GM23248 (cell line): ENCODE data around the gene LRRC61. TPM values are rescaled to one million over a fixed set of nuclear protein-coding genes. Genes with fewer than 3 reads are reported as not detected.

ENCODE experiments used
- DNase-seq: peaks from one replicate; pipeline ENCODE4 v3.0.0-alpha.2; 2015
- H2AFZ ChIP-seq: fragments of 200-600 bp; sonication (generic); 2 replicates; pipeline ENCODE4 v1.6.1; 2016; ENCODE audit warnings: antibody characterized with exemption
- H3F3A ChIP-seq: fragments of 200-600 bp; sonication (generic); 2 replicates; pipeline ENCODE4 v1.6.1; 2016; ENCODE audit warnings: mild to moderate bottlenecking, antibody characterized with exemption, mixed run types; ENCODE audit not compliant: insufficient read depth
- H3K27ac ChIP-seq: fragments of 200-600 bp; sonication (generic); 2 replicates; pipeline ENCODE4 v1.5.1; 2016; ENCODE audit warnings: mild to moderate bottlenecking
- H3K27me3 ChIP-seq: fragments of 200-600 bp; sonication (generic); replicated peaks from 2 replicates; pipeline ENCODE4 v1.6.1; 2016; ENCODE audit warnings: mild to moderate bottlenecking; ENCODE audit not compliant: insufficient read depth
- H3K36me3 ChIP-seq: fragments of 200-600 bp; sonication (generic); 2 replicates; pipeline ENCODE4 v1.6.1; 2016; ENCODE audit warnings: low read depth, mild to moderate bottlenecking
- H3K4me1 ChIP-seq: fragments of 200-600 bp; sonication (generic); 2 replicates; pipeline ENCODE4 v1.6.1; 2016; ENCODE audit warnings: mild to moderate bottlenecking; ENCODE audit not compliant: insufficient read depth
- H3K4me2 ChIP-seq: fragments of 200-600 bp; sonication (generic); one replicate; pipeline ENCODE4 v1.6.1; 2016; ENCODE audit warnings: mild to moderate bottlenecking; ENCODE audit not compliant: unreplicated experiment
- H3K4me3 ChIP-seq: fragments of 200-600 bp; sonication (generic); 2 replicates; pipeline ENCODE4 v1.5.1; 2016; ENCODE audit warnings: mild to moderate bottlenecking
- H3K79me2 ChIP-seq: fragments of 200-600 bp; sonication (generic); 2 replicates; pipeline ENCODE4 v1.6.1; 2016; ENCODE audit warnings: mild to moderate bottlenecking; ENCODE audit not compliant: insufficient read depth
- H3K9ac ChIP-seq: fragments of 200-600 bp; sonication (generic); 2 replicates; pipeline ENCODE4 v1.6.1; 2016; ENCODE audit warnings: mild to moderate bottlenecking
- H3K9me2 ChIP-seq: fragments of 200-600 bp; sonication (generic); 2 replicates; pipeline ENCODE4 v1.6.1; 2016; ENCODE audit warnings: mixed run types, mild to moderate bottlenecking, moderate library complexity; ENCODE audit not compliant: insufficient read depth
- H3K9me3 ChIP-seq: fragments of 200-600 bp; sonication (generic); one replicate; pipeline ENCODE4 v1.6.1; 2017; ENCODE audit warnings: low read depth
- H4K20me1 ChIP-seq: fragments of 200-600 bp; sonication (generic); 2 replicates; pipeline ENCODE4 v1.6.0; 2016; ENCODE audit not compliant: insufficient read depth
- EZH2 ChIP-seq: fragments of 200-600 bp; sonication (generic); IDR thresholded peaks from 2 replicates; pipeline ENCODE4 v1.6.1; 2018; ENCODE audit warnings: antibody characterized with exemption, mild to moderate bottlenecking; ENCODE audit not compliant: insufficient read depth, poor library complexity, severe bottlenecking
- EZH2phosphoT487 ChIP-seq: fragments of 200-600 bp; sonication (generic); IDR thresholded peaks from 2 replicates; pipeline ENCODE4 v1.6.1; 2018; ENCODE audit warnings: antibody characterized with exemption, moderate library complexity, mild to moderate bottlenecking, low read depth; ENCODE audit not compliant: insufficient read depth
- WGBS, 2 experiments: methylation state at CpG; one replicate each; pipeline ENCODE4 v1.1.6; 2015 to 2017; ENCODE audit warnings: low lambda C conversion rate in 2 of 2, low coverage in 1 of 2; ENCODE audit errors: missing lambda C conversion rate in 2 of 2; 5-methylcytosine and 5-hydroxymethylcytosine counted together
- in situ Hi-C: fragments of 300-500 bp; cut with MboI; formaldehyde crosslinking; loops from 2 replicates; pipeline ENCODE4 v1.15.0; 2020
- polyA plus RNA-seq: library from polyadenylated mRNA; unstranded; fragments of >200 nt; fragmentation: Nextera tagmentation; extraction: Ambion mirVana; gene quantifications from 2 replicates; pipeline ENCODE4 v1.2.1, GENCODE V29; 2016
- total RNA-seq: library from RNA; depleted of rRNA; stranded (reverse); fragments of >200 nt; shearing (Covaris generic); gene quantifications from 2 replicates; pipeline ENCODE4 v1.2.3, GENCODE V29; 2014

LRRC61 gene
- total and polyA plus RNA-seq, 2 experiments from 2014 or later: not detected

DNA sequence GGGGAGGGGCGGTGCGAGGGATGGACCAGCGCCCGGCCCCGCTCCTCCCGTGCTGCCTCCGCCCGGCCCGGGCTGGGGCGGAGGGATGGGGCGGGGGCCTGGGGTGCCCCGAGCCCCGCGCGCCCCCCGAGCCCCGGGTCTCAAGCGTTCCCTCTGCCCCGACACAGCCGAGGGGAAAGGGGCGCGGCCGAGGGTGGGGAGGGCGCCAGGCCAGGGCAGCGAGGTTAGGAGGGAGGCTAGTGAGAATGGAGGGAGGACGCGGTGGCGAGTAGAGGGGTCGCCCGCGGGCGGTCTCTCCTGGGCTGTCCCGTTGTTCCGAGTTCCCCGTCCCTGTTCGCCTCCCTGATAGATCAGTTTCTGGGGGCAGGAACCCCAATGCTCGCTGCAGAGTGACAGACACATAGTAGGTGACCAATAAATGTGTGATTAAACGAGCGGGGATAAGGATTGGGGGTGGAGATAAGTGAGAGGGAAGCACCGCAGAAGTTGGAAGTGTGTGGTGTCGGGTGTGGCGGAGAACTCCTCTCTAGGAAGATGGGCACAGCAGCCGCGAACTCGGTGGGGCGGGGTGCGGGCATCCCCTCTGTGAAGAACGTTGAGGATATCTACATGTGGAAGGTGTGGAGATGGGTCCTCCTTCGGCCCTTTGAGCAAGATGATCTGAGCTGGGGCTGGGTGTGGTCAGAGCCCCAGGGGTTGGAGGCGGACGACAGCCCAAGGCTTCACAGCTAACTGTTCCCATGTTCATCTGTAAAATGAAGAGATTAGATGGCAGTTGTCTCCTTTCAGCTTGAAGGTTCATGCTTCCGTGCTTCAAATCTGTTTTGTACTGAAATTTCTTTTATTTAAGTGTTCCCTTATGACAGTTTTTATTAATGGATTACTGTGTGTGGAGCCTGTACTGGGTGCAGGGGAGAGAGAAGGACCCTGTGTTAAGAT lies 56.6 kb downstream of the LRRC61 start:
- peak; percentile 44 for DNase-seq
- 0 out of 2 replicates have a peak, but pooled peaks cover 7% of the 10 kb centered on the region for H3F3A ChIP-seq
- H3K4me1 ChIP-seq: peaks cover 8% of the 10 kb centered on the region; the same call in 1 of the 2 replicates
- peak overlapping the region; percentile 76 for H3K9ac ChIP-seq
- no peaks in the 10 kb centered on the region for H3K9me3 ChIP-seq
- WGBS, 2 experiments: 1 to 2% methylated on average over 23 to 52 of the region's 52 CpGs
- peak overlapping the region; percentile 91 for H2AFZ ChIP-seq
- no peak for TF ChIP-seq EZH2
- no peak for TF ChIP-seq EZH2phosphoT487
- H3K36me3 ChIP-seq: no peaks in the 10 kb centered on the region
- no peaks in the 10 kb centered on the region for H4K20me1 ChIP-seq
- no peaks in the 10 kb centered on the region for H3K27me3 ChIP-seq
- H3K79me2 ChIP-seq: no peaks in the 10 kb centered on the region
- H3K4me3 ChIP-seq: peak overlapping the region; percentile 90
- H3K4me2 ChIP-seq: peak overlapping the region; percentile 65
- in situ Hi-C loops: no loop called here
- no peaks in the 10 kb centered on the region for H3K9me2 ChIP-seq
- no peak overlapping the region for H3K27ac ChIP-seq

DNA sequence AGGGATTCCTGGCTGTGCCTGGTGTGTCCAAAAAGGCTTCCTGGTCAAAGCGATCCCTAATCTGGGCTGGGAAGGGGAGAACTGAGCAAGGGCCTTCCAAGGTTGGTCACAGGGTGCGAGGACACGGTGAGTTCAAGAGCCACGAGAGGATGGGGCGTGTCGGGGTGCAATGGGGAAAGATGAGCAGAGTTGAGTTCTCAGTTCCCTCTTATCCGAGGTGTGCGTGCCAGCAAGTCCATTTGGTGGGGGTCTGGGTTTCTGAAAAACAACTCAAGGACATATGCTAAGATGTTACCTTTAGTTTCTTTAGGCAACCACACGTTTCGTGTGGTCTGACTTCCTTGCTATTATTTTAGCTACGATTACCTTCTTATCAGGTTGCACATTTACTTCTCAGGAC lies 57.3 kb downstream of the LRRC61 start:
- Histone ChIP-seq H3K9me2 (no peaks in the 10 kb centered on the region), H3K79me2 (no peaks in the 10 kb centered on the region), H4K20me1 (no peaks in the 10 kb centered on the region), H3K9ac (peak overlapping the region; percentile 76; the same call in 1 of the 2 replicates), H3K36me3 (no peaks in the 10 kb centered on the region), H3K4me2 (no peak overlapping the region), H3K27me3 (no peaks in the 10 kb centered on the region), H3K27ac (no peak overlapping the region), H3F3A (0 out of 2 replicates have a peak, but pooled peaks cover 7% of the 10 kb centered on the region), H3K4me1 (peaks cover 8% of the 10 kb centered on the region; the same call in 1 of the 2 replicates), H2AFZ (peak overlapping the region; percentile 91; the same call in 1 of the 2 replicates), H3K4me3 (peak overlapping the region; percentile 90; the same call in 1 of the 2 replicates), H3K9me3 (no peaks in the 10 kb centered on the region)
- in situ Hi-C loops: no loop called here
- TF ChIP-seq EZH2 (no peak), EZH2phosphoT487 (no peak)
- WGBS, 2 experiments: 81 to 87% methylated on average over 11 of the region's 11 CpGs
- DNase-seq: no peak

DNA sequence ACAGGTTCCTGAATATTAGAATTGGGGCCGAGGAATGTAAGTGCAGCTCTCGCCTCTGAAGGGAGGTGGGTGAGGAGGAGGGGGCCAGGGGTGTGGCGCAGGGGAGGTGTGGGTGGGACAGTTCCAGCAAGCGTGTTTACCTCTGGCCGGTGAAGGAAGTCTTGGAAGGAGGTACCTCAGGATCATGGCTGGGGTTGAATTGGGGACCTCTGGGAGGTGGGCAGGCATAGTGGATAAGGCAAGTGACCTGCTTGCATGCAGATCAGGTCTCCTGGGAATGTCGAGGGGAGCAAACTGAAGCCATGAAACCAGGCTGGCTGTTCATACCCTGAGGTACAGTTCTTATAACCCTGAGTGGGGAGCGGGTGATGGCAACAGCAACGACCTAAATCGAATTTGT lies 57.9 kb downstream of the LRRC61 start:
- Histone ChIP-seq H3F3A (0 out of 2 replicates have a peak, but pooled peaks cover 7% of the 10 kb centered on the region), H3K4me3 (no peak overlapping the region), H3K79me2 (no peaks in the 10 kb centered on the region), H2AFZ (no peak overlapping the region), H4K20me1 (no peaks in the 10 kb centered on the region), H3K4me1 (peaks cover 8% of the 10 kb centered on the region; the same call in 1 of the 2 replicates), H3K9me2 (no peaks in the 10 kb centered on the region), H3K36me3 (no peaks in the 10 kb centered on the region), H3K9me3 (no peaks in the 10 kb centered on the region), H3K4me2 (no peak overlapping the region), H3K27ac (no peak overlapping the region), H3K27me3 (no peaks in the 10 kb centered on the region), H3K9ac (no peak overlapping the region)
- TF ChIP-seq EZH2phosphoT487 (no peak), EZH2 (no peak)
- WGBS, 2 experiments: 87 to 98% methylated on average over 8 to 9 of the region's 9 CpGs
- no peak for DNase-seq
- in situ Hi-C loops: no loop called here

DNA sequence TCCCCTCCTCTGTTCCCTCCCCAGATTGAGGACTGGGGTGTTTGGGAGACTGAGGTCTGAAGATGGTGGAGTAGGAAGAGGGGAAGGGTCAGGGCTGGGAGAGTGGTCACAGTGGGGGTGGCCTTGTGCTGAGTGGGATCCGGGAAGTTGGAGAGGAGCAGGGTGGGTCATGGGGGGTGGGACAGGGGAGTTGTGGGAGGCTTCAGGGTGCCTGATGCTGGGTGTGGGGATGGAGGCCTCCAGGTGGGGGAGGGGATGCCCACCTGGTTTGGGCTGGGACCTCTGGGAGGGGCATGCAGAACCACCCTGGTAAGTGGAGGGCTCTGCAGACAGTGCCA lies 58.6 kb downstream of the LRRC61 start:
- 0 out of 2 replicates have a peak, but pooled peaks cover 7% of the 10 kb centered on the region for H3F3A ChIP-seq
- H3K9me3 ChIP-seq: no peaks in the 10 kb centered on the region
- in situ Hi-C loops: no loop called here
- H3K9me2 ChIP-seq: no peaks in the 10 kb centered on the region
- H2AFZ ChIP-seq: no peak overlapping the region
- H3K27ac ChIP-seq: no peak overlapping the region
- no peak overlapping the region for H3K4me2 ChIP-seq
- TF ChIP-seq EZH2phosphoT487: no peak
- no peak overlapping the region for H3K4me3 ChIP-seq
- H4K20me1 ChIP-seq: no peaks in the 10 kb centered on the region
- H3K79me2 ChIP-seq: no peaks in the 10 kb centered on the region
- H3K27me3 ChIP-seq: no peaks in the 10 kb centered on the region
- peaks cover 8% of the 10 kb centered on the region; the same call in 1 of the 2 replicates for H3K4me1 ChIP-seq
- 100% methylated on average over 1 of the region's 1 CpG; no CpG with 5 or more reads in 1 of the 2 experiments for WGBS, 2 experiments
- H3K9ac ChIP-seq: no peak overlapping the region
- no peak for DNase-seq
- H3K36me3 ChIP-seq: no peaks in the 10 kb centered on the region
